ENCODE data around the gene GPRC5C. TPM values are rescaled to one million over a fixed set of nuclear protein-coding genes. Genes with fewer than 3 reads are reported as not detected.

GPRC5C gene
- total and polyA plus RNA-seq, 9 of the 15 experiments (the other 6 are each of a cell fraction or from before 2014, with no cell fraction given): 0.28 to 9.0 (median 4.1) TPM

DNA sequence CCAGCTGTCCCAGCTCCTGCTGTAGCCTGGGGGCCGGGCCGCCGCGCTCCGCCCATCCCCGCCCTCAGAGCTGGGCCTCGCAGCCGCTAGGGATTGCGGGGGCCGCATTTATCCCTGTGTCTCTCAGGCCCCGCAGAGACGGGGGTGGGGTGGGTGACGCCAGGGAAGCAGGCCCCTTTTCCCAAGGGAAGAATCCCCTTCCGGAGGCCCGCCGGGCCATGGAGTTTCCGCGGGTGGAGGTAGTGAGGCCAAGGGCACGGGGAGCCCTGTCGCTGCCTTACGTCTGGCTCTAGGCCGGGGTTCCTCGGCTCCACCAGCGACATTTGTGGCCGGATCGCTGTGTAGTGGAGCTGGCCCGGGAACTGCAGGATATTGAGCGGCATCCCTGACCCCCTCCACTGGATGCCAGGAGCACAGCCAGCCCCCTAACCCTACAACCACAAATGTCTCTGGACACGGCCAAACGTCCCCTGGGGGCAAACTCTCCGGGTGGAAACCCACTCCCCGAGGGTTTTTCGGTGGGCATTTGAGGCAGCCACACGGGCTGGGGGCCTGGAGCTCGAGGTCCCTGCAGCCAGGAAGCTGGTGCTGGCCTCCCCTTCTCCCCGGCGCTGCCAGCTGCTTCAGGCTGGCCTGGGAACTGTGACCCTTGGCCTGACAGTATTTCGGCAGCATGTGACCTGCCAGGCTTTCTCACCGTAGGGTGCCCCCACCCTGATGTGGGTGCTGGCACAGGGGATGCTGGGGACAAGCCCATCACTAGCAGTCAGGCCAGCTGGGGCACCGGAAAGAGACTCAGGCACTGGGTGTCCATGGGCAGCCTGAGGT is 22.5 kb downstream of the GPRC5C start (continued):
- TF ChIP-seq ELF4 (CRISPR knock-in tag; IDR thresholded peaks at IDR 0.05) (no peak), ZNF444 (CRISPR knock-in tag; IDR thresholded peaks at IDR 0.05) (no peak), CBX3 (IDR thresholded peaks at IDR 0.05; ENCODE audit: borderline replicate concordance in 1 of 2, low read length in 2 of 2) (no peak), PHF8 (IDR thresholded peaks at IDR 0.05; ENCODE audit: borderline replicate concordance, low read length) (peak; percentile 62; the same call in 1 of the 2 replicates), CBFA2T2 (conservative IDR thresholded peaks at IDR 0.05) (no peak), SREBF1 (IDR thresholded peaks at IDR 0.05; ENCODE audit: borderline replicate concordance, low read depth, low read length) (no peak), COPS2 (conservative IDR thresholded peaks at IDR 0.05) (no peak), SAFB2 (IDR thresholded peaks at IDR 0.05; ENCODE audit: borderline replicate concordance, low read depth, low read length, severe bottlenecking) (no peak), JUND (IDR thresholded peaks at IDR 0.05; ENCODE audit: borderline replicate concordance, low read depth, low read length) (0 out of 2 replicates have a peak, but pooled peaks have one; percentile 10), JUND (tag; IDR thresholded peaks at IDR 0.05; ENCODE audit: borderline replicate concordance, low read depth, low read length) (no peak), ZSCAN32 (CRISPR knock-in tag; IDR thresholded peaks at IDR 0.05) (peak; percentile 9; the same call in 1 of the 2 replicates), ARID1B (IDR thresholded peaks at IDR 0.05) (no peak), CAMTA2 (CRISPR knock-in tag; conservative IDR thresholded peaks at IDR 0.05) (no peak), IFI16 (CRISPR knock-in tag; IDR thresholded peaks at IDR 0.05) (no peak), ELF2 (CRISPR knock-in tag; IDR thresholded peaks at IDR 0.05) (no peak), TEAD2 (tag; IDR thresholded peaks at IDR 0.05) (no peak), OTX1 (CRISPR knock-in tag; IDR thresholded peaks at IDR 0.05) (no peak)
- TF ChIP-seq, protein P1, sequence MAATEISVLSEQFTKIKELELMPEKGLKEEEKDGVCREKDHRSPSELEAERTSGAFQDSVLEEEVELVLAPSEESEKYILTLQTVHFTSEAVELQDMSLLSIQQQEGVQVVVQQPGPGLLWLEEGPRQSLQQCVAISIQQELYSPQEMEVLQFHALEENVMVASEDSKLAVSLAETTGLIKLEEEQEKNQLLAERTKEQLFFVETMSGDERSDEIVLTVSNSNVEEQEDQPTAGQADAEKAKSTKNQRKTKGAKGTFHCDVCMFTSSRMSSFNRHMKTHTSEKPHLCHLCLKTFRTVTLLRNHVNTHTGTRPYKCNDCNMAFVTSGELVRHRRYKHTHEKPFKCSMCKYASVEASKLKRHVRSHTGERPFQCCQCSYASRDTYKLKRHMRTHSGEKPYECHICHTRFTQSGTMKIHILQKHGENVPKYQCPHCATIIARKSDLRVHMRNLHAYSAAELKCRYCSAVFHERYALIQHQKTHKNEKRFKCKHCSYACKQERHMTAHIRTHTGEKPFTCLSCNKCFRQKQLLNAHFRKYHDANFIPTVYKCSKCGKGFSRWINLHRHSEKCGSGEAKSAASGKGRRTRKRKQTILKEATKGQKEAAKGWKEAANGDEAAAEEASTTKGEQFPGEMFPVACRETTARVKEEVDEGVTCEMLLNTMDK (IDR thresholded peaks at IDR 0.05; ENCODE audit: borderline replicate concordance, insufficient read depth, low read depth, low read length, poor library complexity, severe bottlenecking): no peak
- TF ChIP-seq, protein P2, sequence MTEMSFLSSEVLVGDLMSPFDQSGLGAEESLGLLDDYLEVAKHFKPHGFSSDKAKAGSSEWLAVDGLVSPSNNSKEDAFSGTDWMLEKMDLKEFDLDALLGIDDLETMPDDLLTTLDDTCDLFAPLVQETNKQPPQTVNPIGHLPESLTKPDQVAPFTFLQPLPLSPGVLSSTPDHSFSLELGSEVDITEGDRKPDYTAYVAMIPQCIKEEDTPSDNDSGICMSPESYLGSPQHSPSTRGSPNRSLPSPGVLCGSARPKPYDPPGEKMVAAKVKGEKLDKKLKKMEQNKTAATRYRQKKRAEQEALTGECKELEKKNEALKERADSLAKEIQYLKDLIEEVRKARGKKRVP (CRISPR knock-in tag; IDR thresholded peaks at IDR 0.05): no peak
- TF ChIP-seq, protein P3, sequence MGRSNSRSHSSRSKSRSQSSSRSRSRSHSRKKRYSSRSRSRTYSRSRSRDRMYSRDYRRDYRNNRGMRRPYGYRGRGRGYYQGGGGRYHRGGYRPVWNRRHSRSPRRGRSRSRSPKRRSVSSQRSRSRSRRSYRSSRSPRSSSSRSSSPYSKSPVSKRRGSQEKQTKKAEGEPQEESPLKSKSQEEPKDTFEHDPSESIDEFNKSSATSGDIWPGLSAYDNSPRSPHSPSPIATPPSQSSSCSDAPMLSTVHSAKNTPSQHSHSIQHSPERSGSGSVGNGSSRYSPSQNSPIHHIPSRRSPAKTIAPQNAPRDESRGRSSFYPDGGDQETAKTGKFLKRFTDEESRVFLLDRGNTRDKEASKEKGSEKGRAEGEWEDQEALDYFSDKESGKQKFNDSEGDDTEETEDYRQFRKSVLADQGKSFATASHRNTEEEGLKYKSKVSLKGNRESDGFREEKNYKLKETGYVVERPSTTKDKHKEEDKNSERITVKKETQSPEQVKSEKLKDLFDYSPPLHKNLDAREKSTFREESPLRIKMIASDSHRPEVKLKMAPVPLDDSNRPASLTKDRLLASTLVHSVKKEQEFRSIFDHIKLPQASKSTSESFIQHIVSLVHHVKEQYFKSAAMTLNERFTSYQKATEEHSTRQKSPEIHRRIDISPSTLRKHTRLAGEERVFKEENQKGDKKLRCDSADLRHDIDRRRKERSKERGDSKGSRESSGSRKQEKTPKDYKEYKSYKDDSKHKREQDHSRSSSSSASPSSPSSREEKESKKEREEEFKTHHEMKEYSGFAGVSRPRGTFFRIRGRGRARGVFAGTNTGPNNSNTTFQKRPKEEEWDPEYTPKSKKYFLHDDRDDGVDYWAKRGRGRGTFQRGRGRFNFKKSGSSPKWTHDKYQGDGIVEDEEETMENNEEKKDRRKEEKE (IDR thresholded peaks at IDR 0.05; ENCODE audit: borderline replicate concordance in 1 of 2, control insufficient read depth in 1 of 2, low read depth in 2 of 2, low read length in 1 of 2): no peak
- TF ChIP-seq, protein P4, sequence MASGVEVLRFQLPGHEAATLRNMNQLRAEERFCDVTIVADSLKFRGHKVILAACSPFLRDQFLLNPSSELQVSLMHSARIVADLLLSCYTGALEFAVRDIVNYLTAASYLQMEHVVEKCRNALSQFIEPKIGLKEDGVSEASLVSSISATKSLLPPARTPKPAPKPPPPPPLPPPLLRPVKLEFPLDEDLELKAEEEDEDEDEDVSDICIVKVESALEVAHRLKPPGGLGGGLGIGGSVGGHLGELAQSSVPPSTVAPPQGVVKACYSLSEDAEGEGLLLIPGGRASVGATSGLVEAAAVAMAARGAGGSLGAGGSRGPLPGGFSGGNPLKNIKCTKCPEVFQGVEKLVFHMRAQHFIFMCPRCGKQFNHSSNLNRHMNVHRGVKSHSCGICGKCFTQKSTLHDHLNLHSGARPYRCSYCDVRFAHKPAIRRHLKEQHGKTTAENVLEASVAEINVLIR (CRISPR knock-in tag; IDR thresholded peaks at IDR 0.05): no peak
